Activated naive CD8-positive, alpha-beta T cell treated with anti-CD3 and anti-CD28 coated beads, Interleukin-2, amount 10 ng/mL, durations not matched to agents 7 days and 5 days (primary cell): ENCODE measurements around the gene ACBD4. TPM values are rescaled to one million over a fixed set of nuclear protein-coding genes. Genes with fewer than 3 reads are reported as not detected.
A peak's percentile ranks its signal among the peaks of the same experiment; 100 is the strongest.

Source experiments
- ATAC-seq: fragments of 150-1000 bp; cut with Tn5 transposase; one replicate; pipeline ENCODE4 v1.10.0; 2021; ENCODE audit warnings: low read depth, moderate library complexity
- POLR2A ChIA-PET: fragments of 350-600 bp; sonication (Branson Sonifier 250); formaldehyde crosslinking; loops from one replicate; lab custom pipeline; 2021; ENCODE audit warnings: antibody characterized with exemption; lab: Charles Lee
- DNase-seq: peaks from one replicate; pipeline ENCODE4 v3.0.0; 2021
- H3K27ac Mint-ChIP-seq: one replicate; pipeline ENCODE4 v1.8.0; 2022; ENCODE audit warnings: mild to moderate bottlenecking, mixed read lengths
- H3K27me3 Mint-ChIP-seq: one replicate; pipeline ENCODE4 v1.8.0; 2022; ENCODE audit warnings: mild to moderate bottlenecking, moderate library complexity, mixed read lengths
- H3K36me3 Mint-ChIP-seq: one replicate; pipeline ENCODE4 v1.8.0; 2021; ENCODE audit warnings: mild to moderate bottlenecking, mixed read lengths
- H3K4me1 Mint-ChIP-seq: one replicate; pipeline ENCODE4 v1.8.0; 2021; ENCODE audit warnings: mixed read lengths
- H3K4me3 Mint-ChIP-seq: one replicate; pipeline ENCODE4 v1.8.0; 2022; ENCODE audit warnings: mild to moderate bottlenecking, moderate library complexity, mixed read lengths
- H3K9me3 Mint-ChIP-seq: one replicate; pipeline ENCODE4 v1.8.0; 2021; ENCODE audit warnings: mixed read lengths
- total RNA-seq, 2 experiments: library from RNA; stranded (reverse); gene quantifications; one replicate each; pipeline ENCODE4 v1.2.3, GENCODE V29; 2021

The ACBD4 gene
- total RNA-seq, 2 experiments from 2014 or later: 24.5 to 25.0 TPM

- peak overlapping the region; percentile 99 for H3K4me3 Mint-ChIP-seq
- H3K27me3 Mint-ChIP-seq: no peaks in the 10 kb centered on the region
- DNase-seq (peak; percentile 61), ATAC-seq (no peak)
- H3K36me3 Mint-ChIP-seq: peaks cover 8% of the 10 kb centered on the region
- peaks cover 26% of the 10 kb centered on the region for H3K4me1 Mint-ChIP-seq
- H3K27ac Mint-ChIP-seq: peak overlapping the region; percentile 100
- POLR2A ChIA-PET: interaction anchor here (0.6 to 8.8 kb wide), 23 partner anchors 9 to 903 kb away, joined by 3 to 290 read pairs (median 5); partner anchors contain the start of genes ACBD4, DCAKD, FMNL1 and HEXIM2
- H3K9me3 Mint-ChIP-seq: no peaks in the 10 kb centered on the region
Measured at GRCh38 chr17:45149669-45150664, 14.5 kb downstream of the ACBD4 start.

DNA sequence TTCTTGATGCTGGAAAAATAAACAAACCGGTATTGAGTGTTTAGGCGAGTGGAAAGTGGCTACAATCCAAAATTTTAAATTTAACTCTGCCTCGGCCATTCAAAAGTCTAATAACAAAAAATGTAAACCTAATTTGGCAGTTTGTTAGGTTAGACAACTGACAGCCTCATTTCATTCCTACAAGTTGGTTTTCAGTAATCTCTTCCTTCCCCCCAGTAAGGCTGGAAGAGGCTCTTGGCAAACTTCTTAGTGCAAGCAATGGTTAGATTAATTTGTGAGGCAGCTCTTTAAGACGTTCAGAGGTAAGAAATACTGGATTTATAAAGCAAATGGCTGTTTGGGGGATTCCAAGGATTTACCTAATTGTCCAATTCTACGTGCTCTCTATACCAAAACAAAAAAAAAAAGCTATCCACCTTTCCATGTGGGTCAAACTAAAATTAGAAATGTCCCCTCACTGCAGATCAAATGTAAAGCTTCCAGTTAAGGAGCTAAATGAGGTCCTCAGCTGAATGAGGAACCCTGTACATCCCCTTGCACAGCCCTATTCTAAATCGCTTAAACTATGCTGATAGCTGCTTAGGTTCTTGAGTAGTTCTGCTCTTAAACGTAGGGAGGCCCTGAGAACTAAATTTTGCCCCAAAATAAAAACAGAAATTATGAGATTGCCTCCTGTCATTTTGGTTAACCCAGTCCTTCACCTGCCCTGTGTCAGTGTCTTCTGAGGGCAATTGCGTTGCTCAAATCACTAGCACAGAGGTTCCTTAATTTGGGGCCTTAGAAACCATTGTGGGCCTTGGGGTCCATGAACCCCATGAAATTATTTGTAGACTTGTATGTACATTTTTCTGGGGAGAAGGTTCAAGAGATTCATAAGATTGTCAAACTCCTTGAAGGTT is 15.7 kb downstream of the ACBD4 start:
- Mint-ChIP-seq H3K36me3 (peaks cover 8% of the 10 kb centered on the region), H3K27ac (peak overlapping the region; percentile 78), H3K4me1 (peaks cover 25% of the 10 kb centered on the region), H3K4me3 (peak overlapping the region; percentile 99), H3K27me3 (no peaks in the 10 kb centered on the region), H3K9me3 (no peaks in the 10 kb centered on the region)
- no peak for DNase-seq
- no peak for ATAC-seq
- POLR2A ChIA-PET: interaction anchor here (0.6 to 8.8 kb wide), 17 partner anchors 9 to 595 kb away, joined by 3 to 290 read pairs (median 4); partner anchors contain the start of genes ACBD4, FMNL1 and HEXIM2

GRCh38 chr17:45155029-45155428 is 19.5 kb downstream of the ACBD4 start:
- POLR2A ChIA-PET: interaction anchor here (0.6 to 1.5 kb wide), 7 partner anchors 18 to 837 kb away, joined by 3 to 9 read pairs (median 3); partner anchors contain the start of genes ACBD4 and FMNL1
- ATAC-seq: no peak
- H3K4me3 Mint-ChIP-seq: no peak overlapping the region
- no peak overlapping the region for H3K27ac Mint-ChIP-seq
- no peaks in the 10 kb centered on the region for H3K27me3 Mint-ChIP-seq
- no peak for DNase-seq
- H3K4me1 Mint-ChIP-seq: peaks cover 33% of the 10 kb centered on the region
- peaks cover 16% of the 10 kb centered on the region for H3K36me3 Mint-ChIP-seq
- H3K9me3 Mint-ChIP-seq: no peaks in the 10 kb centered on the region

- Mint-ChIP-seq H3K4me3 (no peak overlapping the region), H3K27me3 (no peaks in the 10 kb centered on the region), H3K27ac (no peak overlapping the region), H3K9me3 (no peaks in the 10 kb centered on the region), H3K4me1 (peaks cover 33% of the 10 kb centered on the region), H3K36me3 (peaks cover 16% of the 10 kb centered on the region)
- POLR2A ChIA-PET: interaction anchor here (0.6 to 1.5 kb wide), 6 partner anchors 17 to 93 kb away, joined by 3 to 9 read pairs (median 4); partner anchors contain the start of genes ACBD4 and FMNL1
- ATAC-seq: no peak
- DNase-seq: no peak
Measured at GRCh38 chr17:45155483-45155882, 20.0 kb downstream of the ACBD4 start.

DNA sequence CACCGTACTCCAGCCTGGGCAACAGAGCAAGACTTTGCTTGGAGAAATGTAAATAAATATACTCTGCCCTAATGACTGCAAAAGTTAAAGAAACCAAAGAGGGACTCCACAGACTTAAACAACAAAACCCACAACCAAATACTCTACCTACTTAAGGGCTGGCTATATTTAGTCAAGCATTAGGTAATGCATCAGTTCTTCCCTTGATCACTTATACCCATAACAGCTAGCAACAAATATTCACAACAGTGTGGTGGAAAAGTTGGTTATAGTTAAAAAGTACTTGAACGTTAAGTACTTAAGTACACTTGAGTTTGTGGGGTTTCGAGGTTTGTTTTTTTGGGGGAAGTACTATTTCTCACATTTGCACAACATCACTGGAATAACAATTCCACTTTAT is 20.8 kb downstream of the ACBD4 start:
- DNase-seq: no peak
- Mint-ChIP-seq H3K27ac (peak overlapping the region; percentile 34), H3K9me3 (no peaks in the 10 kb centered on the region), H3K4me1 (peaks cover 27% of the 10 kb centered on the region), H3K27me3 (no peaks in the 10 kb centered on the region), H3K4me3 (no peak overlapping the region), H3K36me3 (peaks cover 16% of the 10 kb centered on the region)
- POLR2A ChIA-PET: no interaction called here
- ATAC-seq: no peak

DNA sequence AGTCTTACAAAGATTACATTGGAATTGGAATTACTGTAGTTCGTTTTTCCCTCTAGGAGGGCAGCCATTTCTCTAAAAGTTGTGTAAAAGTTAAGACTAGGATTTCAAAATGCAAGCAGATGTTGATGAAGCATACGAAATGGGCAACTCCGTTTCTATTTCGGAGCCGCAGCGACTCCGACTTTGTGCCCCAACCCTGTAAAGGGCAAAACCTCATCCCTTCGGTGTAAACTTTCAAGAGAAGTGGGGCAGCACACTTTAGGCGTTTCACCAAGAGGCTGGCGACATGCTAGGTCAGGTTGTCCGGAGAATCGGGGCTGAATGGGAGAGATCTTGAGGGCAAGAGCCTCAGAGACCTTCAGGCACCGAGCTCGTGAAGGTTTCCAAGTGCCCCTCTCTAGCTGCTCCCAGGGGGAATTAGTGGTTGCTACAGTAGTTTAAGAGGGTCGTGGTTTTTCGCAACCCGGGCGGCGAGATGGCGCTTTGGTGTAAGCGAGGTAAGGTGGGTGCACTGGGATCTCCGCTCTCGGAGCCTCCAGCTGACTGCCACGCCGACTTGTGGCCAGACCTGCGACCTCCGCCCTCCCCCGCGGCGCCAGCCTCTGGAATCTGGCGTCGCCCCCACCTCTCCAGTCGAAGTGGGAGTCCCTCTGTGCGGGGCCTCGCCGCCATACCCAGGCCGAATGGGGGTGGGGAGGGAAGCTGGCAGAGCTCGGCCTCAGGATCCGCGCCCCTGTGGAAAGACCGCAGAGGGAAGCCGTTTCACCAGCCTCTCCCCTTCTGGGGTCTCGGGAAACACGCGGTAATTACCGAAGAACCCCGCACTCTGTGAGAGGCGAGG is 25.2 kb downstream of the ACBD4 start:
- peaks cover 38% of the 10 kb centered on the region for H3K4me1 Mint-ChIP-seq
- H3K4me3 Mint-ChIP-seq: peak overlapping the region; percentile 99
- ATAC-seq (peak; percentile 12), DNase-seq (no peak)
- H3K27me3 Mint-ChIP-seq: no peaks in the 10 kb centered on the region
- peak overlapping the region; percentile 99 for H3K27ac Mint-ChIP-seq
- POLR2A ChIA-PET: interaction anchor here (0.6 to 7.3 kb wide), 24 partner anchors 9 to 234 kb away, joined by 3 to 290 read pairs (median 5); partner anchors contain the start of genes ACBD4, C1QL1, HEXIM1 and MAP3K14
- H3K36me3 Mint-ChIP-seq: peaks cover 17% of the 10 kb centered on the region
- H3K9me3 Mint-ChIP-seq: no peaks in the 10 kb centered on the region

DNA sequence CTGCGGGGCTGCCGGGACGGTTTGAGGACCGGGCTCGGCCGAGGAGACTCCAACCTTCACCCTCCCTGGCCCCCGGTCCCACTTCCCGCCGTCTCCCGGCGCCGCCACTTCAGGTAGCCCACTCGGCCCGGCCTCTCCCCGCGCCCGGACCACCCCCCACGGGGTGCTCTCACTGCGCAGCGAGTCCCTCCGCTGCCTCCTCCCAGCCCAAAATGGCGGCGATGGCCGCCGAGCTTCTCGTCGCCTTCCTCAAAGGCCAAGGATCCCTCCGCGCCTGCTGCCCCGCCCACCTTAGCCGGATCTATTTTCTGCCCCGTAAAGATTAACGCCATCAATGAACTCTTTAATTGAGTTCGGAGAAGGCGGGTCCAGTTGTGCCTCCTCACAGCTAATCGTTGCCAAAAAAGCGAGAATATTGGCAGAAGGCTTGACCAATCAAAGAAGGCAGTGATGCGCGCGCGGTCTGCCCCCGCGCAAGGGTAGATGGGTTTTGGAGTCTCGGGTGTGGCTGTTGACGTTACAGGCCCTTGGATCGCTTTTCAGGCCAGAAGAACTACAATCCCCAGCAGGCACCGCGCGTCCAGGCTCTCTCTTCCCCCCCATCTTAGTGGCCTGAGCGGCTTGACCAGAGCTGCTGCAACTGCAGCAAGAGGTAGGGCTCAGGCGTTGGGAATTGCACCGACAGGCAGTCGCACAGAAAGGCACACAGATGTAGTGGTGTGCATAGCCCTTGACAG is 26.0 kb downstream of the ACBD4 start, which contains the start of gene HEXIM2:
HEXIM2 (plus strand) TSS at position 588 of the 737 bp plus-strand sequence. CDS start 919 bp downstream, outside the sequence.
- Mint-ChIP-seq H3K4me1 (peaks cover 36% of the 10 kb centered on the region), H3K27me3 (no peaks in the 10 kb centered on the region), H3K36me3 (peaks cover 18% of the 10 kb centered on the region), H3K9me3 (no peaks in the 10 kb centered on the region), H3K4me3 (peak within 1 kb of the TSS; percentile 99), H3K27ac (peak within 1 kb of the TSS; percentile 99)
- ATAC-seq (peak; percentile 97), DNase-seq (peak; percentile 96)
- POLR2A ChIA-PET: interaction anchor here (0.6 to 7.3 kb wide), 25 partner anchors 8 to 233 kb away, joined by 3 to 290 read pairs (median 5); partner anchors contain the start of genes ACBD4, C1QL1, HEXIM1 and MAP3K14

DNA sequence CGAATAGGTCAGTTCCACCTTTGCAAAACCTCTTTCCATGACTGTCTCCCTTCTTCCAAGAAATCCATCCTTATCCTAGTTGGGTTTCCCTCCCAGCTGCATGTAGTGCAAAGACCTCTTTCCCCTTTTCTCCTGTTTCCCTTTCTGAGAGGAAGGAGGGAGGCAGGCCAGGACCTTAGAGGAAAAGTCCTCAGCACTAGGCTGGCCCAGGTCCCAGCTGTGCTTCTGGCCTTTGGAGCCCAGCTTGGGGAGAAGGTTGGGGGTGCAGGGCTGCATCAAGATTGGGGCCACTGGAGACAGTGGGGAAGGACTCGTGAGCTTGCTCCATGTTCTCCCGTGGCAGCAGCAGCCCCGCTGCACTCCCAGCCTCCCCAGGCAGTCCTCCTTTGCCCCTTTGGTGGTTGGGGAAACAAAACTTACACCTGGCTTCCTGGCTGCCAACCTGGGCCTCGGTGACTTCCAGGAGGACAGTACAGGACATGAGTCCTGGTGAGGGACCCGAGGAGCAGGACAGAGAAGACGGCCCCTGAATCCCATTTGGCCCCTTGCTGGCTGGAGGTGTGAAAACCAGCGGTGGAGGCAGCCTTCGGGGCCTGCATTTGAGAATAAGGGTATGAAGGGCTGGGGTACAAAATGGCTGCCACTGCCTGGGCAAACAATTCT is 26.7 kb downstream of the ACBD4 start:
- H3K27ac Mint-ChIP-seq: peak overlapping the region; percentile 99
- peaks cover 36% of the 10 kb centered on the region for H3K4me1 Mint-ChIP-seq
- POLR2A ChIA-PET: interaction anchor here (0.6 to 7.3 kb wide), 17 partner anchors 8 to 232 kb away, joined by 3 to 290 read pairs (median 6); partner anchors contain the start of genes ACBD4, HEXIM1 and MAP3K14
- peaks cover 19% of the 10 kb centered on the region for H3K36me3 Mint-ChIP-seq
- H3K4me3 Mint-ChIP-seq: peak overlapping the region; percentile 99
- ATAC-seq (no peak), DNase-seq (no peak)
- no peaks in the 10 kb centered on the region for H3K27me3 Mint-ChIP-seq
- H3K9me3 Mint-ChIP-seq: no peaks in the 10 kb centered on the region

GRCh38 chr17:45164734-45165269 is 29.3 kb downstream of the ACBD4 start:
- no peak for ATAC-seq
- no peak overlapping the region for H3K4me3 Mint-ChIP-seq
- DNase-seq: no peak
- peaks cover 23% of the 10 kb centered on the region for H3K4me1 Mint-ChIP-seq
- H3K27me3 Mint-ChIP-seq: no peaks in the 10 kb centered on the region
- POLR2A ChIA-PET: interaction anchor here (7.3 kb wide), 1 partner anchor 15 kb away, joined by 290 read pairs; the partner anchor contains the start of gene HEXIM1
- H3K27ac Mint-ChIP-seq: no peak overlapping the region
- H3K9me3 Mint-ChIP-seq: no peaks in the 10 kb centered on the region
- peaks cover 6% of the 10 kb centered on the region for H3K36me3 Mint-ChIP-seq

DNA sequence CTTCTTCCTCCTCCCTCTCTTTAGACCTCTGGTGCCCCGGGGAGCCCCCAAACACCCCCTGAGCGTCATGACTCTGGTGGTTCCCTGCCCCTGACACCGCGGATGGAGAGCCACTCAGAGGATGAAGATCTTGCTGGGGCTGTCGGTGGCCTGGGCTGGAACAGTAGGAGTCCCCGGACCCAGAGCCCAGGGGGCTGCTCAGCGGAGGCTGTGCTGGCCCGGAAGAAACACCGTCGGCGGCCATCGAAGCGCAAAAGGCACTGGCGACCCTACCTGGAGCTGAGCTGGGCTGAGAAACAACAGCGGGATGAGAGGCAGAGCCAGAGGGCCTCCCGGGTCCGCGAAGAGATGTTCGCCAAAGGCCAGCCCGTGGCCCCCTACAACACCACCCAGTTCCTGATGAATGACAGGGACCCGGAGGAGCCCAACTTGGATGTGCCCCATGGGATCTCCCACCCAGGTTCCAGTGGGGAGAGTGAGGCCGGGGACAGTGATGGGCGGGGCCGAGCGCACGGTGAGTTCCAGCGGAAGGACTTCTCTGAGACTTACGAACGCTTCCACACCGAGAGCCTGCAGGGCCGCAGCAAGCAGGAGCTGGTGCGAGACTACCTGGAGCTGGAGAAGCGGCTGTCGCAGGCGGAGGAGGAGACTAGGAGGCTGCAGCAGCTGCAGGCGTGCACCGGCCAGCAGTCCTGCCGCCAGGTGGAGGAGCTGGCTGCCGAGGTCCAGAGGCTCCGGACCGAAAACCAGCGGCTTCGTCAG is 33.7 kb downstream of the ACBD4 start:
- POLR2A ChIA-PET: interaction anchor here (0.9 kb wide), 1 partner anchor 8 kb away, joined by 5 read pairs; the partner anchor contains the start of gene HEXIM2

More for the DNA sequence above, 33.7 kb downstream of the ACBD4 start:
- Mint-ChIP-seq H3K4me3 (no peak overlapping the region), H3K9me3 (no peaks in the 10 kb centered on the region), H3K4me1 (peaks cover 16% of the 10 kb centered on the region), H3K27ac (no peak overlapping the region), H3K27me3 (no peaks in the 10 kb centered on the region), H3K36me3 (peaks cover 3% of the 10 kb centered on the region)
- no peak for DNase-seq
- ATAC-seq: no peak
